Left cardiac atrium (tissue), 4 donors: ENCODE results near the gene MAML2. TPM values are rescaled to one million over a fixed set of nuclear protein-coding genes. Genes with fewer than 3 reads are reported as not detected.

ENCODE experiments used
- ATAC-seq, 2 donors: fragments of 200-7000 bp; cut with Tn5 transposase; one replicate each; pipeline ENCODE4 v1.9.1; 2020; ENCODE audit warnings: mild to moderate bottlenecking in 2 of 2, moderate library complexity in 2 of 2
- DNase-seq: peaks from one replicate; pipeline ENCODE4 v3.0.0-alpha.2; 2020
- intact Hi-C, 2 donors: fragments of 100-400 bp; cut with DNase I; formaldehyde crosslinking; loops; one replicate each; pipeline versions ENCODE4 v1.14.1 to v1.15.1; 2022 to 2023
- total RNA-seq, 2 donors: library from RNA; stranded (reverse); fragmentation: NEBNext Ultra II Directional; extraction: Animal tissue kit (Norgen Biotek cat#: 25700); gene quantifications; one replicate each; pipeline ENCODE4 v1.2.1, GENCODE V29; 2021
- donor health status: DM: no; HTN: yes; CAD: no.
- donor health status: DM: no; HTN: yes; CAD: no; lungs with severe emphysema.
- donor health status: DM: yes; HTN: yes; CAD: no.
- donor health status: Dilated cardiomyopathy.

MAML2 gene
- total RNA-seq, 2 donors from 2014 or later = 6.8 to 9.3 TPM

GRCh38 chr11:96134602-96135001 lies 208.4 kb downstream of the MAML2 start:
- ATAC-seq = peak; percentile 47 to 77
- intact Hi-C loops = no loop called here

GRCh38 chr11:96132437-96132836 lies 210.6 kb downstream of the MAML2 start:
- intact Hi-C loops = no loop called here
- DNase-seq (no peak), ATAC-seq (no peak)

More at GRCh38 chr11:96134602-96135001, 208.4 kb downstream of the MAML2 start:
- DNase-seq = no peak

- intact Hi-C loops = no loop called here
- DNase-seq (no peak), ATAC-seq (peak in 1 of 2 donors; percentile 41)
These were observed 212.9 kb downstream of the MAML2 start for GRCh38 chr11:96130061-96130620.

- ATAC-seq = no peak
- intact Hi-C loops = no loop called here
- DNase-seq = no peak
These were observed 215.4 kb downstream of the MAML2 start for GRCh38 chr11:96127596-96127959.

- DNase-seq = no peak
- intact Hi-C loops = no loop called here
- ATAC-seq = no peak
These were observed 215.9 kb downstream of the MAML2 start for GRCh38 chr11:96126917-96127595.

GRCh38 chr11:96125400-96125799 lies 217.6 kb downstream of the MAML2 start:
- ATAC-seq = peak in 1 of 2 donors; percentile 60
- intact Hi-C loops = no loop called here
- no peak for DNase-seq

GRCh38 chr11:96124155-96124554 lies 218.8 kb downstream of the MAML2 start:
- peak in 1 of 2 donors; percentile 67 for ATAC-seq
- no peak for DNase-seq

GRCh38 chr11:96123301-96123700 lies 219.7 kb downstream of the MAML2 start:
- ATAC-seq (no peak), DNase-seq (no peak)
- intact Hi-C loops = no loop called here

More at GRCh38 chr11:96124155-96124554, 218.8 kb downstream of the MAML2 start:
- intact Hi-C loops = no loop called here

- DNase-seq = no peak
These were observed 220.4 kb downstream of the MAML2 start for GRCh38 chr11:96122601-96123074.

GRCh38 chr11:96119211-96119610 lies 223.8 kb downstream of the MAML2 start:
- intact Hi-C loops = no loop called here
- ATAC-seq = no peak

More at GRCh38 chr11:96122601-96123074, 220.4 kb downstream of the MAML2 start:
- no peak for ATAC-seq
- intact Hi-C loops = no loop called here

GRCh38 chr11:96116376-96116775 lies 226.6 kb downstream of the MAML2 start:
- intact Hi-C loops = no loop called here
- ATAC-seq (no peak), DNase-seq (no peak)

More at GRCh38 chr11:96119211-96119610, 223.8 kb downstream of the MAML2 start:
- no peak for DNase-seq

GRCh38 chr11:96114178-96115064 lies 228.6 kb downstream of the MAML2 start:
- intact Hi-C loops = no loop called here
- DNase-seq (no peak), ATAC-seq (no peak)

- intact Hi-C loops = no loop called here
These were observed 229.8 kb downstream of the MAML2 start for GRCh38 chr11:96113193-96113681.

GRCh38 chr11:96112192-96113128 lies 230.5 kb downstream of the MAML2 start:
- peak in 1 of 2 donors; percentile 30 for ATAC-seq

More at GRCh38 chr11:96113193-96113681, 229.8 kb downstream of the MAML2 start:
- no peak for DNase-seq
- ATAC-seq = peak in 1 of 2 donors; percentile 83

GRCh38 chr11:96111308-96111707 lies 231.7 kb downstream of the MAML2 start:
- DNase-seq = no peak
- no peak for ATAC-seq
- intact Hi-C loops = no loop called here

More at GRCh38 chr11:96112192-96113128, 230.5 kb downstream of the MAML2 start:
- intact Hi-C loops = no loop called here
- no peak for DNase-seq

GRCh38 chr11:96110302-96110701 lies 232.7 kb downstream of the MAML2 start:
- ATAC-seq = no peak
- no peak for DNase-seq
- intact Hi-C loops = no loop called here

GRCh38 chr11:96109331-96110030 lies 233.5 kb downstream of the MAML2 start:
- intact Hi-C loops = no loop called here
- ATAC-seq (no peak), DNase-seq (no peak)
